ENCODE results near the gene RBM39. TPM values are rescaled to one million over a fixed set of nuclear protein-coding genes. Genes with fewer than 3 reads are reported as not detected.

RBM39 gene
- total and polyA plus RNA-seq, 2 experiments from 2014 or later: 247 to 270 TPM

DNA sequence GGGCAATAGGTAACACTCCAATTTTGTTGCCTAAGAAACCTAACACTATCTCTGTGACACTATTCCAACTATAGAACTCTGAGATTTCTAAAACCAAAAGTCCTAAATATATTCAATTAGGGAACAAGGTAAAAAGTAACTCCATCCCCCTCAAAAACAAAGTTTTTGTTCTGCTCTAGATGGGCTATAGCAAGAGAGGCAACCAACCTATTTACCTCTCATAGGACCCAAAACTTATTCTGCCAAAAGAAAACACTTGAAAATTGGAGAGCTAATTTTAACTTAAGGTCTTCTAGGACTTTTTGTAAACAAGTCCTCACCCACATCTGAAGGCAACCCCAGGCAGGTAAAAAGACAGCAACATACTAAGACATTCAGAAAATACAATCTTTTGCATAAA is 7.7 kb downstream of the RBM39 start:
- H3K4me3 ChIP-seq: no peak overlapping the region
- H2AFZ ChIP-seq: no peak overlapping the region
- H4K20me1 ChIP-seq (ENCODE audit: insufficient read depth): peaks cover 65% of the 10 kb centered on the region
- H3K9me3 ChIP-seq (ENCODE audit: low read depth): no peaks in the 10 kb centered on the region
- peak overlapping the region; percentile 46 for H3K9ac ChIP-seq
- peak overlapping the region; percentile 9 for H3K27ac ChIP-seq
- peaks cover 72% of the 10 kb centered on the region for H3F3A ChIP-seq (ENCODE audit: insufficient read depth)
- H3K27me3 ChIP-seq (replicated peaks; ENCODE audit: insufficient read depth): no peaks in the 10 kb centered on the region
- peaks cover 94% of the 10 kb centered on the region for H3K36me3 ChIP-seq (ENCODE audit: low read depth)
- no peaks in the 10 kb centered on the region for H3K9me2 ChIP-seq (ENCODE audit: insufficient read depth)
- H3K4me2 ChIP-seq (ENCODE audit: unreplicated experiment): peak overlapping the region; percentile 39
- in situ Hi-C loops (cut with MboI): no loop called here
- DNase-seq: no peak
- peaks cover 67% of the 10 kb centered on the region for H3K4me1 ChIP-seq (ENCODE audit: insufficient read depth)
- no peak for TF ChIP-seq EZH2phosphoT487 (IDR thresholded peaks at IDR 0.05; ENCODE audit: insufficient read depth, low read depth)
- TF ChIP-seq EZH2 (IDR thresholded peaks at IDR 0.05; ENCODE audit: insufficient read depth, poor library complexity, severe bottlenecking): no peak
- peaks cover 100% of the 10 kb centered on the region for H3K79me2 ChIP-seq (ENCODE audit: insufficient read depth)

DNA sequence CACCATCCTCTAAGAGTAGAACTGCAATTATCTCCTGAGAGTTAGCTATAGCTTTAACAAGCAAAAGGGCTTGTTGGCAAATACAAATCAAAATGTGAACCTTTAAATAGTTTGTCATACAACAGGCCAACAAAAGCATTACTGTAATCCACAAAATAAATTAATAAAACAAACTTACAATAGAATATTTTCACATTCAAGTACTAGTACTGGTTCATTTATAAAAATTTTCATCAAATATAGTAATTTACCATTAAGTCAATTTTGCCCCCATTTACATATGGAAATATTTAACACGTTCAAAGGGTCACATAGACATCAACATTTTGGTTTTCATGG is 9.4 kb downstream of the RBM39 start:
- in situ Hi-C loops (cut with MboI): no loop called here
- WGBS, 2 experiments (ENCODE audit: low coverage in 1 of 2, low lambda C conversion rate in 2 of 2, missing lambda C conversion rate in 2 of 2): 10 to 16% methylated on average over 1 of the region's 1 CpG
- H3K4me2 ChIP-seq (ENCODE audit: unreplicated experiment): no peak overlapping the region

DNA sequence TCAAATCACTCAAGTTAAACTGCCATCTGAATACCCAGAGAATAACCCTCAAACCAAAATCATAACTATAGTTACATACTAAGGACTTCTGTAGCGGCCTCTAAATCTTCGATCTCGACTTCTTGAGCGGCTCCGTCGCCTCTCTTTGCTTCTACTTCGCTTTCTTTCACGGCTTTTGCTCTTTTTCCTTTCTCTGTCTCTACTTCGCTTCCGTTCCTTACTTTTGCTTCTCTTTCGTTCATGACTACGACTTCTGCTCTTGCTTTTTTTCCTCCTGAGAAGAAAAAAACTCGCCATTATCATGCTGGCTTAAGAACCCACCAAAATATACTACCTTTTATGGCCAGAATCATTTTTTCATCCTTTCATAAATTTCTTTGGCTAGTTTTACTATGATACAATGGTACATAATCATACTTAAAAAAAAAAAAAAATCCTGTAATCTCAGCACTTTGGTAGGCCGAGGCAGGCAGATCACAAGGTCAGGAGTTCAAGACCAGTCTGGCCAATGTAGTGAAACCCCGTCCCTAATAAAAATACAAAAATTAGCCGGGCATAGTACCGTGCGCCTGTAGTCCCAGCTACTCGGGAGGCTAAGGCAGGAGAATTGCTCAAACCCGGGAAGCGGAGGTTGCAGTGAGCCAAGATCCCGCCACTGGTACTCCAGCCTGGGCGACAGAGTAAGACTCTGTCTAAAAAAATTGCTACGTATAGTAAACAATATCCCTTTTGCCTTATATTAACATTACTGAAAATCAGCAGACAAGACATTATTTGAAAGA is 10.0 kb downstream of the RBM39 start:
- in situ Hi-C loops (cut with MboI): no loop called here
- 0 out of 2 replicates have a peak overlapping the region, but pooled peaks have one; percentile 15 for H3K4me3 ChIP-seq
- no peaks in the 10 kb centered on the region for H3K27me3 ChIP-seq (replicated peaks; ENCODE audit: insufficient read depth)
- H3K9me2 ChIP-seq (ENCODE audit: insufficient read depth): no peaks in the 10 kb centered on the region
- H3K4me2 ChIP-seq (ENCODE audit: unreplicated experiment): no peak overlapping the region
- no peak overlapping the region for H2AFZ ChIP-seq
- H3K9me3 ChIP-seq (ENCODE audit: low read depth): no peaks in the 10 kb centered on the region
- peaks cover 51% of the 10 kb centered on the region for H3K4me1 ChIP-seq (ENCODE audit: insufficient read depth)
- TF ChIP-seq EZH2 (IDR thresholded peaks at IDR 0.05; ENCODE audit: insufficient read depth, poor library complexity, severe bottlenecking): no peak
- no peak for TF ChIP-seq EZH2phosphoT487 (IDR thresholded peaks at IDR 0.05; ENCODE audit: insufficient read depth, low read depth)
- 0 out of 2 replicates have a peak overlapping the region, but pooled peaks have one; percentile 1 for H3K27ac ChIP-seq
- H3K79me2 ChIP-seq (ENCODE audit: insufficient read depth): peaks cover 100% of the 10 kb centered on the region
- peak overlapping the region; percentile 47; the same call in 1 of the 2 replicates for H3K9ac ChIP-seq
- peaks cover 56% of the 10 kb centered on the region for H4K20me1 ChIP-seq (ENCODE audit: insufficient read depth)
- 88 to 89% methylated on average over 24 of the region's 24 CpGs for WGBS, 2 experiments (ENCODE audit: low coverage in 1 of 2, low lambda C conversion rate in 2 of 2, missing lambda C conversion rate in 2 of 2)
- peaks cover 65% of the 10 kb centered on the region for H3F3A ChIP-seq (ENCODE audit: insufficient read depth)
- DNase-seq: no peak
- H3K36me3 ChIP-seq (ENCODE audit: low read depth): peaks cover 97% of the 10 kb centered on the region

More for the DNA sequence above, 9.4 kb downstream of the RBM39 start:
- Histone ChIP-seq H3K9ac (no peak overlapping the region), H3K27ac (0 out of 2 replicates have a peak overlapping the region, but pooled peaks have one; percentile 1), H3K36me3 (ENCODE audit: low read depth) (peaks cover 96% of the 10 kb centered on the region), H3K27me3 (replicated peaks; ENCODE audit: insufficient read depth) (no peaks in the 10 kb centered on the region), H3F3A (ENCODE audit: insufficient read depth) (peaks cover 65% of the 10 kb centered on the region), H3K4me3 (no peak overlapping the region), H3K79me2 (ENCODE audit: insufficient read depth) (peaks cover 100% of the 10 kb centered on the region), H3K9me2 (ENCODE audit: insufficient read depth) (no peaks in the 10 kb centered on the region), H4K20me1 (ENCODE audit: insufficient read depth) (peaks cover 56% of the 10 kb centered on the region), H2AFZ (no peak overlapping the region), H3K4me1 (ENCODE audit: insufficient read depth) (peaks cover 51% of the 10 kb centered on the region), H3K9me3 (ENCODE audit: low read depth) (no peaks in the 10 kb centered on the region)
- TF ChIP-seq EZH2phosphoT487 (IDR thresholded peaks at IDR 0.05; ENCODE audit: insufficient read depth, low read depth) (no peak), EZH2 (IDR thresholded peaks at IDR 0.05; ENCODE audit: insufficient read depth, poor library complexity, severe bottlenecking) (no peak)
- no peak for DNase-seq

DNA sequence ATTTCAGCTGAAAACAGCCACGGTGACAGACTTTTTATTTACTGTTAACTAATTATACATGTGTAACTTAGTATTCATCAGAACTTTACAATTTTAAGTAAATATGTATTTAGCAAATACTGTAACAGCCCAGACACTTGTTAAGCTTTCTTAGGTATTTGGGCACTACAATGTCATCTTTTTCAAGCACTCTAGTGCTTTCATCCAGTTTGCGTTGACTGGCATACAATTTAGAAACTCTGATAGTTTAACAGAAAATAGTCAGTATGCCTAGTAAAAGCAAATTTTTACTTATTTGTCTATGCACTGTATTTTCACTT is 10.6 kb downstream of the RBM39 start:
- H2AFZ ChIP-seq: no peak overlapping the region
- peak overlapping the region; percentile 47 for H3K9ac ChIP-seq
- peaks cover 69% of the 10 kb centered on the region for H3F3A ChIP-seq (ENCODE audit: insufficient read depth)
- no peak for TF ChIP-seq EZH2phosphoT487 (IDR thresholded peaks at IDR 0.05; ENCODE audit: insufficient read depth, low read depth)
- TF ChIP-seq EZH2 (IDR thresholded peaks at IDR 0.05; ENCODE audit: insufficient read depth, poor library complexity, severe bottlenecking): no peak
- H3K9me2 ChIP-seq (ENCODE audit: insufficient read depth): no peaks in the 10 kb centered on the region
- no peak for DNase-seq
- in situ Hi-C loops (cut with MboI): no loop called here
- H3K27ac ChIP-seq: peak overlapping the region; percentile 19; the same call in 1 of the 2 replicates
- H3K27me3 ChIP-seq (replicated peaks; ENCODE audit: insufficient read depth): no peaks in the 10 kb centered on the region
- peaks cover 100% of the 10 kb centered on the region for H3K79me2 ChIP-seq (ENCODE audit: insufficient read depth)
- 39 to 41% methylated on average over 2 of the region's 2 CpGs for WGBS, 2 experiments (ENCODE audit: low coverage in 1 of 2, low lambda C conversion rate in 2 of 2, missing lambda C conversion rate in 2 of 2)
- peaks cover 48% of the 10 kb centered on the region for H3K4me1 ChIP-seq (ENCODE audit: insufficient read depth)
- peaks cover 97% of the 10 kb centered on the region for H3K36me3 ChIP-seq (ENCODE audit: low read depth)
- H3K4me2 ChIP-seq (ENCODE audit: unreplicated experiment): peak overlapping the region; percentile 52
- H4K20me1 ChIP-seq (ENCODE audit: insufficient read depth): peaks cover 54% of the 10 kb centered on the region
- H3K9me3 ChIP-seq (ENCODE audit: low read depth): no peaks in the 10 kb centered on the region
- H3K4me3 ChIP-seq: peak overlapping the region; percentile 15; the same call in 1 of the 2 replicates
